Measurements from ENCODE around the gene CCDC201.
"Not testable (repeated sequence)": the region's sequence is repeated elsewhere in the genome, so short reads cannot be mapped to it uniquely, and the experiment has no call there.

CCDC201 gene

GRCh38 chr7:45872116-45873034 lies 507 bp downstream of the CCDC201 start:
- DNase-seq: no peak

GRCh38 chr7:45869426-45869825 lies 3.5 kb downstream of the CCDC201 start:
- DNase-seq: no peak

GRCh38 chr7:45867471-45867870 lies 5.4 kb downstream of the CCDC201 start:
- no peak for DNase-seq

- DNase-seq: no peak
Observed at GRCh38 chr7:45865594-45866410, 7.1 kb downstream of the CCDC201 start.

GRCh38 chr7:45863715-45864114 lies 9.2 kb downstream of the CCDC201 start:
- DNase-seq: no peak

- not testable (repeated sequence) for DNase-seq
Observed at GRCh38 chr7:45856888-45857287, 16.0 kb downstream of the CCDC201 start.

- not testable (repeated sequence) for DNase-seq
Observed at GRCh38 chr7:45855680-45856079, 17.2 kb downstream of the CCDC201 start.

- DNase-seq: not testable (repeated sequence)
Observed at GRCh38 chr7:45853491-45853890, 19.4 kb downstream of the CCDC201 start.

- DNase-seq: not testable (repeated sequence)
Observed at GRCh38 chr7:45852984-45853383, 19.9 kb downstream of the CCDC201 start.

GRCh38 chr7:45848734-45849133 lies 24.1 kb downstream of the CCDC201 start:
- not testable (repeated sequence) for DNase-seq

GRCh38 chr7:45846536-45846935 lies 26.3 kb downstream of the CCDC201 start:
- not testable (repeated sequence) for DNase-seq

GRCh38 chr7:45841926-45842717 lies 30.8 kb downstream of the CCDC201 start:
- DNase-seq: not testable (repeated sequence)

GRCh38 chr7:45838852-45839251 lies 34.0 kb downstream of the CCDC201 start:
- DNase-seq: not testable (repeated sequence)

- DNase-seq: not testable (repeated sequence)
Observed at GRCh38 chr7:45832433-45833177, 40.3 kb downstream of the CCDC201 start.

- DNase-seq: not testable (repeated sequence)
Observed at GRCh38 chr7:45829846-45830245, 43.0 kb downstream of the CCDC201 start.

GRCh38 chr7:45827731-45828130 lies 45.2 kb downstream of the CCDC201 start:
- DNase-seq: not testable (repeated sequence)

GRCh38 chr7:45826550-45826949 lies 46.3 kb downstream of the CCDC201 start:
- DNase-seq: not testable (repeated sequence)

GRCh38 chr7:45818763-45819162 lies 54.1 kb downstream of the CCDC201 start:
- not testable (repeated sequence) for DNase-seq

- DNase-seq: not testable (repeated sequence)
Observed at GRCh38 chr7:45817913-45818312, 55.0 kb downstream of the CCDC201 start.

GRCh38 chr7:45817016-45817415 lies 55.9 kb downstream of the CCDC201 start:
- DNase-seq: not testable (repeated sequence)

- DNase-seq: not testable (repeated sequence)
Observed at GRCh38 chr7:45814216-45815118, 58.4 kb downstream of the CCDC201 start.
